Cardiac fibroblast (primary cell): ENCODE data around the gene IP6K3.

ENCODE experiments used
- DNase-seq, 2 donors: peaks; one replicate each; pipeline versions ENCODE4 v3.0.0 to v3.0.0-alpha.2; 2010; ENCODE audit warnings: low read depth in 2 of 2
- H3K4me3 ChIP-seq, 2 donors: replicated peaks in 1 of 2; 1 replicate in 1 of 2; 2 replicates in 1 of 2; pipeline ENCODE4 v1.5.1; 2011; ENCODE audit warnings: low read depth in 2 of 2, low read length in 2 of 2, mild to moderate bottlenecking in 2 of 2, moderate library complexity in 1 of 2
- TF ChIP-seq, protein P1 (sequence below): IDR thresholded peaks from one replicate; pipeline ENCODE4 v1.5.1; 2011; ENCODE audit warnings: low read depth, mild to moderate bottlenecking, low read length, inconsistent platforms

IP6K3 gene

DNA sequence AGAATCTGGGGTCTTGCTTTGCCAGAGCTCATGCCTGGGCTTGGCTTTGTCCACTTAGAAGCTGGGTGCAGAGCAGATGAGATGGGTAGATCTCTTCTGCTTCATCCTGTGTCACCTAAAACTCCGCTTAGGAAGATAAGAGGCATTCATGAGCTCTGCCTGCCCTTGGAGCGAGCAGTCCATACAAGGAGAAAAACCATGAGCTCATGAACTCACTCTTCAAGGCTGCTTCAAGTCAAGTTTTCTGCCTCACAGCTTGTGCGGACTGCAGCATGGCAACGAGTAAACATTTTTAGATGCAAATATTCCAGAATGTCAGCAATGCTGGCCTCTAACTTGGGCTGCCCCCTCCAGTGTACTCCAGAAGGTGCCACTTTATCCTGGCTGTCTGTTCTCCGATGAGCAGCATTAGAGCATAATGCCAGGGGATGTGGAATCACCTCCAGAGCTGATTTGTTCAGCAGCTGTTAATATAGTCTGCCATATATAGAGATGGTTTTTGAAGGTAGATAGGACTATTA is 24.5 kb downstream of the IP6K3 start:
- TF ChIP-seq, protein P1, sequence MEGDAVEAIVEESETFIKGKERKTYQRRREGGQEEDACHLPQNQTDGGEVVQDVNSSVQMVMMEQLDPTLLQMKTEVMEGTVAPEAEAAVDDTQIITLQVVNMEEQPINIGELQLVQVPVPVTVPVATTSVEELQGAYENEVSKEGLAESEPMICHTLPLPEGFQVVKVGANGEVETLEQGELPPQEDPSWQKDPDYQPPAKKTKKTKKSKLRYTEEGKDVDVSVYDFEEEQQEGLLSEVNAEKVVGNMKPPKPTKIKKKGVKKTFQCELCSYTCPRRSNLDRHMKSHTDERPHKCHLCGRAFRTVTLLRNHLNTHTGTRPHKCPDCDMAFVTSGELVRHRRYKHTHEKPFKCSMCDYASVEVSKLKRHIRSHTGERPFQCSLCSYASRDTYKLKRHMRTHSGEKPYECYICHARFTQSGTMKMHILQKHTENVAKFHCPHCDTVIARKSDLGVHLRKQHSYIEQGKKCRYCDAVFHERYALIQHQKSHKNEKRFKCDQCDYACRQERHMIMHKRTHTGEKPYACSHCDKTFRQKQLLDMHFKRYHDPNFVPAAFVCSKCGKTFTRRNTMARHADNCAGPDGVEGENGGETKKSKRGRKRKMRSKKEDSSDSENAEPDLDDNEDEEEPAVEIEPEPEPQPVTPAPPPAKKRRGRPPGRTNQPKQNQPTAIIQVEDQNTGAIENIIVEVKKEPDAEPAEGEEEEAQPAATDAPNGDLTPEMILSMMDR: no peak
- H3K4me3 ChIP-seq: no peak overlapping the region
- DNase-seq: no peak

DNA sequence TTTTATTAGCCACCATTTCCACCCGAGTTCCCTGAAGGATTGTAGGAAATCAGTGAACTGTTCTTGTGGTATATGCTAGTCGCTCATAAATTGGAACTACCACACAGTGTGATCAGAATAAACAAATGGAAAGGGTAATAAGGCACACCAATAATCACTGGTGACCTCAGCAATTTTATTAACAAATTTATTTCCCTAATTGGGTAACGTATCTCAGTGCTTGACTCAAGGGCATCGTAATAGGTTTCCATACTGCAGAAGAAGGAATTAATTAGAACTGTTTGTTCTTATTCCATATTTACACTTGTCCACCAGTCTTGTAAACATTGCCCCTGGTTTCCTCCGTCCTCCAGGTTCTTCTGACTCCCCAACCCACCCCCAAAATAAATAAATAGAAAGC is 25.2 kb downstream of the IP6K3 start:
- TF ChIP-seq, protein P1: no peak
- DNase-seq: no peak
- H3K4me3 ChIP-seq: no peak overlapping the region

DNA sequence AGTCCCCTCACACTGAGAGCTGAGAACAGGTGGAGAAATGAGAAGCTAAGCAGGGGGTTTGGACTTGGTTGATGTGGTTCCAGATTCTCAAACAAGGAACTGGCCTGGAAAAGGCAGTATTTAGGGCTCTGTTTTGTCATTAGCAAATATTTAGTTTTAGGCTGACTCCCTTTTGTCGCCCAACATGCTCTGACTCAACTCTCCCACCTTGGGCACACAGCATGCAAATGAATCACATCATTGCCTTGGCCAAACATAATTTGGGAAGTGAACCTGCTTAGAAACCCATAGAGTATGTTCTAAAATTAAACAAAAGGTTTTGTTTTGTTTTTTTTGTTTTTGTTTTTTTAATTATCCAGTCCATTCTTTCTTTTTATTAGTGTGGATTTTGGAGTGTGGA is 25.7 kb downstream of the IP6K3 start:
- no peak for DNase-seq
- H3K4me3 ChIP-seq: no peak overlapping the region
- TF ChIP-seq, protein P1: no peak

DNA sequence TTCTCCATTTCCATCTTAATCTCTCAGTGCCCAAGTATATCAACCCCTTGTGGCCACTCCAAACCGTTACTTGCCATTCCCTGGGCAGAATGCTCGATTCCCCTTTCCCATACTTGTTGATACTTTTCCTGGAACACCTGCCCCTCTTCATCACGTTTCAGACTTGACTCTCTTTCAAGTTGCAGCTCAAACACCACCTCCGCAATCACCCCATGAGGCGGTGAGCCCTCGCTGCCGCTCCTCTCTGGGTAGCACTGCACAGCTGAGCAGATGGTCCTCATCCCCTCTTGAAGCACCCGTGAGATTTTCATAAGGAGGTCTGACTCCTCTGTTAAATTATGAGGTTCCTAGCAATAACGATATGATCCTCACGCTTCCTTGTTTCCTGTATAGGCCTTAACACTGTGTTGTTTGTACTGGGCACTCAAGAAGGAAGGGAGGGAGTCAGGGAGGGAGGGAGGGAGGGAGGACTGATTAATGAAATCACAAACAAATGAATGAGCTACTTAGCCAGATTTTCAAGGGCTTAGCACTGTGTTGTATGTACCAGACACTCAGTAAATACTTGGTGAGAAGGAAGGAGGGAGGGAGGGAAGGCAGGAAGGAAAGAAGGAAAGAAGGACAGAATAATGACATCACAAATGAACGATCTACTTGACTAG is 27.2 kb downstream of the IP6K3 start:
- TF ChIP-seq, protein P1: no peak
- no peak for DNase-seq
- no peak overlapping the region for H3K4me3 ChIP-seq

DNA sequence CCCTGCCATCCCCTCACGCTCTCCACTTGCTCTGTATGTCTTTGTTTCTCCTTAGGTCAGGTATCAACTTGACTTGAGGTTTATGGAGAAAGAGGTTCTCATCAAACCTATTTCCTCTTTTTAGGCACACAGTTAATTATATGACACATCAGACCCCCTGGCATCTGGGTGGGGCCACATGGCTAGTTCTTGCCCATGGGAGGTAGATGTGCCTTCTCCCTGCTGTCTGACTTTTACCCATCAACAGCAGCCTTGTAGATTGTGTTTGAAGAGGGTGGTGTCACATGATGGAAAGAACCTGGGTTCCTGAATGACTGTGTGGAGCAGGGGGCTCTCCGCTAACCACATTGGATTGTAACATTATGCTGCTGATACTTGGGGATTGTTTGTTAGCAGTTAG is 28.0 kb downstream of the IP6K3 start:
- no peak for DNase-seq
- H3K4me3 ChIP-seq: no peak overlapping the region
- TF ChIP-seq, protein P1: no peak

DNA sequence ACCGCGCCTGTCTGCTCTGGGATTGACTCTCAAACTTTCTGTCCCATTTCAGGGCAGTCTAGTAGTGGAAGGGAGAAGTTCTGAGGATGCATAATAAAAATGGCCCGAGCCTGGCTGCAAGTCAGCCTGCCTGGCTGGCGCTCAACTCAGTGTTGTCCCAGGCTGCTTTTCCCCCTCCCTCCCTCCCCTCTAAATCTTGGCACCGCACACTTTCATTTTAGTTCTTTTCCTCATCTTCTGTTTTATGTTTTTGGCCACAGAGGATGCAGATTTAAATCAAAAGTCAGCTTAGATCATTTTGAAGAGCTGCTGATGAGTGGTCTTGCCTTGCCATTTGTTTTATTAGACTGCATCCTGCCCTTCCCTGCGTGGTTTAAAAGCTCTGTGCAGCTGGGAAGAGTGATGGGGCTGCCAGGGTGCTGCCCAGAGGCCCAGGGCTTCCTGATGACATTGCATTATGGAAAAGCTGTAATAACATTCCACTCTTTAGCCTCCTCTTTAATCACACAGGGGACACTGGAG is 28.7 kb downstream of the IP6K3 start:
- peak in 1 of 2 donors; percentile 36 for DNase-seq
- TF ChIP-seq, protein P1: no peak
- H3K4me3 ChIP-seq: no peak overlapping the region
